Fibroblast of peridontal ligament (primary cell): ENCODE results near the gene GNG12.
A peak's percentile ranks its signal among the peaks of the same experiment; 100 is the strongest.

Source experiments
- DNase-seq: peaks from one replicate; pipeline ENCODE4 v3.0.0-alpha.2; 2010; ENCODE audit errors: extremely low read depth

The GNG12 gene

DNA sequence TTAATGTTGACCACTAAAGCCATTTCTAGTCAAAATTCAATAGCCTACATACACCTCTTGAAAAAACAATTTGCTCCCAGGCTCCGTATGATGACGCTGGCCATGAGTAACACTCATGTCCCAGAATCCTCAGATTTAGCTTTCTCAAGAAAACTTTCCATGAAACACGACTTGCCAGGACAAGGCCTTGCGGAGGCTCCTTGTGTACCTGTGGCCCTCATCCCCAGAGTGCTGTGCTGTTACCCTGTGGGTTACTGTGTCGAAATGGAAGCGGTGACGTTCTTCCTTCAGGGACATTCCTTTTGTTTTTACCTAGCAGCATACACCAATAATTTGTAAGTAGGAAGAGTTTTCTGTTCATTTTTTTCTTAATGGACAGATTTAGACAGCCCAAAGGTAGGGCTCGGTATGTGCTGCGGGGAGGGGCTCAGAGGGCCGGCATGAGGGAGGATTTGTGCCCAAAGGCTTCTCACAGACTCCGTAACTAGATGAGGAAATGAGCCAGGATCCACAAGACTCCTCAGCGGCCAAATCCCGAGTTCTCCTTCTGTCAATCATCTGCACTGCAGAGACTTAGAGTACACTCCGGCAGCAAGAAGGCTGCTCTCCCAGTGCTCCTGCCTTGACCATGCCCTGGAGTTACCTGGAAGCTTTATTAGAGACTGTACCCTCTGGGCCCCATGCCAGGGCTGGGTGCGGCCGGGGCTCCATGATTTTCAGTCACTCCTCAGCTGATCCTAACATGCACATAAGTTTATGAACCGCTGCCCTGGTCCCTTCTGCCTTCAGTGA lies 17.8 kb downstream of the GNG12 start:
- DNase-seq = no peak

DNA sequence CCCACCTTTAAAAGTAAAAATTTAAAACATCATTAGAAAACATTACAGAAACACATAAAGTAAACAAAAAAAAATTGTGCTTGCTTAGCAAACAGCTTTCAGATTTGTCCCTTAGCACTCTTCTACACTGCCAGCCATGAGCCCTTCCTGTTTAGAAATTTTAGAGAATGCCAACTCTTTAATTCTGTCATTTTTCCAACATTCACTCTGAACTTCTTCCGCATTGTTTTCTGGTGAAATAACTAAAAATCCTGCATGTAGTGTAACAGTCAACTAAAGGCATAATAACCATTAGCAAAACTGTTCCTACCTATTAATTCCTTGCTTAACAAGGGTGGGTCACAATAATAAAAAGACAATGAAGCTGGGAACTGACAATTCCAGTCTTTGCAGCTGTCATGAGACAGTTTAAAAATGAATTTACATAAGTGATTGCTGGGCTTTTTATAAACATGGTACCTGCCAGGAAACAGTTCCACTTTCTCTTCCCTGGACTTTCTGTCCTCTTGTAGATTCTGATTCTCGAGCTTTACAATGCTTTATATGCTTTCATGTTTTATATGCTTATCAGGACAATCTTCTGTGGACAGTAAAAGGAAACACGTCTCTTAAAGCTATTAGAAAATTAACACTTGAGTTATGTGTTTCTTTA lies 19.0 kb downstream of the GNG12 start:
- DNase-seq = peak; percentile 59

DNA sequence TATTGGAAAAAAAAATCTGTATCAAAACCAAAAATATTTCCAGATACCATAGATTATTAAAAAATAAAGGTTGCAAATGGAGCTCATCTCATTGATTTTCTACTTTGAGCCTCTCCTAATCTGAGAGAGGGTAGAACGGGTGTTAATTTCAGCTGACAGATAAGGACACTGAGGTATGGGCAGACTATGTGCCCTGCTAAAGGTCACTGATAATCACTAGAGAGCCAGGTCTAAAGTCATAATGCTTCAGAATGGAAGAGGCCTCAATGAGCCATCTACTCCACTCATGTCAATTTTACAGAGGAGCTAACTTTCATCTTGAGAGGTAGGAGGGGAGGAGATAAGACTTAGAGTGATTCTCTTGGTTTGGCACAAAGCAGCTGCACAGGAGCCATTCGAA lies 21.0 kb downstream of the GNG12 start:
- DNase-seq = no peak

DNA sequence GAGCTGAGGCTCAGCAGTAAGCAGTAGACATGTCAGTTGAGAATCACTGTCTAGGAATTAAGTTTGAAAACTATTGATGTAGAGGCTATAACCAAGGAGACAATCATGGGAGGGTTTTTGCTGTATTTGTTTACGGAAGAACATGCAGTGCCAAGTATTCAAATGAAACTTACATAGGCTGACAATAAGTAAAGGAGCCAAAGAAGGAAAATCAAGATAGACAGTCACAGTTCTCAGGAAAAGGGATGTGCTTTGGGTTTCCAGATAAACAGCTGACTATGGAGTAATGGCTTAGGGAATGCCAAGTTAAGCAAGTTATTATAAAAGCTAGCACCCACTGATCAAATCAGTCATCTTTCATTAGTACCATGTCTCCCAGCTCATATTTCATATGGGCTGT lies 21.5 kb downstream of the GNG12 start:
- DNase-seq = peak; percentile 56

DNA sequence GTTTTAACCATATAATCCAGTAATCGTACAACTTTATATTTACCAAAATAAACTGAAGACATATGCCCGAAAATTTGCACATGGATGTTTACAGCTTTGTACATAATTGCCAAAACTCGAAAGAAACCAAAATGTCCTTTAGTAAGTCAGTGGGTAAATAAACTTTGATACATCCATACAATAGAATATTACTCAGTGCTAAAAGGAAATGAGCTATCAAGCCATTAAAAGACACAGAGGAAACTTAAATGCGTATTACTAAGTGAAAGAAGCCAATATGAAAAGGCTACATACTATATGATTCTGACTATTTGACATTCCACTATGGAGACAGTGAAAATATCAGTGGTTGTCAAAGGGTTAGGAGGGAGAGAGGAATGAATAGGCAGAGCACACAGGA lies 23.4 kb downstream of the GNG12 start:
- DNase-seq = no peak

DNA sequence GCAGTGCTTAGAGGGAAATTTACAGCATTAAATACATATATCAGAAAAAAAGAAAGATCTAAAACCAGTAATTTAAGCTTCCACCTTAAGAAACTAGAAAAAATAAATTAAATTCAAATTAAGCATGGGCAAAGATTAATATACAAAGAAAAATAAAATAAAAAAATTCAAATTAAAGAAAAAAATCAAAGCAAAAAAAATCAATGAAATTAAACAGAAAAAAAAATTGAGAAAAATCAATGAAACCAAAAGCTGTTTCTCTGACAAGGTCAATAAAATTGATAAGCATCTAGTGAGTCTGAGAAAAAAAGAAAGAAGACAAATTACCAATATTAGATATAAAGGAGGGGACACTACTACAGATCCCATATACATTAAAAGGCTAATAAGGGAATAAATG lies 26.0 kb downstream of the GNG12 start:
- no peak for DNase-seq

DNA sequence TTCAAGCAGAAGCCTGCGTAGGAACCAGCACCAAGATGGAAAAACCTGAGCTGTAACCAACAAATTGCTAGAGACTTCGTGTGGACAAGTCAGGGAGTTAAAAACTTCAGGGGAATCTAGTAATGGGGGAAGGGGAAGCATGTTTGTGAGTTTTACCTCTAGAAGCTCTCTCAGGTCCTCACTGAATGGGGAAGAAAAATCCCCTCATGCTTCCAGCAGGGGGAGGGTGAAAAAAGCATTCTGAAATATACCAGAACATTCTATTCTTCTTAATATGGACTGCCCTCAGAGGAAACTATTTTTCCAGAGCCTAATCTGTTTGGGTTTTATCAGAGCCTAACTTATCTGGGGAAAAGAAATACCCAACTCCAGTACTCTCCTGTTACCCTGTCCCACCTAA lies 28.6 kb downstream of the GNG12 start:
- no peak for DNase-seq

DNA sequence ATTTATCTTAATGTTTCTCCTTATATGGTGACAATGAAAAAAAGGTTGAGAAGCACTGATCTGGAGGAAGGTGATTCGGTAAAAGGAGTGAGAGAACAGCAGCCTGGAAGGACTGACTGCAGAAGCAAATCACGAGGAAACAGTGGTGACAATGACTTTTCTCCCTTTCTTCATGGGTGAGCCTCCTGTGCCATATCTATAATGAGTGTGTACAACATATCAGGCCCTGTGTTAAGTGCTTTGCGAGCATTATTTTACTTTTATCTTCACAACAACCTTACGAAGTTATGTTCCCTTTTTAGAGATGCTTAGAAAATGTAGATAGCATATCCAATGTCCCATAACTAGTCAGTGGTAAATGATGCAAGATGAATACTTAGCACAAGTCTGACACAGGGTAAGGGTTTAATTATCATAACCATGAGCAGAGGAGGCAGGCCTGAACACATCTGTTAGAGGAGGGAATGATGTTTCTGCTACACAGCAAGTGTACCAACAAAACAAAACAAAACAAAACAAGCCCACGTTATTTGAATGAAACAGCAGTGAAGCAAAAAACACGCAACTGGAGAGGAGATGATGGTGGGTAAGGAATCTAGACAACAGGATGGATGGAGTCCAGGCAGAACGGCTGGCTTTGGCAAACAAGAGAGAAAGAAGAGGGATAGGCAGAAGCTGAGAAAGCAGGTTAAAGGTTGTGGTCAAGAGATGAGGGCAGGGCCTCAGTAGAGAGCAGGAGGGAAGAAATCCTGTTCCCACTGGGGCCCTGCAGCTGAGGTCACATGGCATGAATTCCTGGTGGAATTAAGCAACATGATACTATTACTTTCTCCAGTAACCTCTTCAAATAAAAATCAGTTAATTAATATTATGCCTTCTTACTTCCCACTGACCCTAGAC lies 29.6 kb downstream of the GNG12 start:
- peak; percentile 75 for DNase-seq

DNA sequence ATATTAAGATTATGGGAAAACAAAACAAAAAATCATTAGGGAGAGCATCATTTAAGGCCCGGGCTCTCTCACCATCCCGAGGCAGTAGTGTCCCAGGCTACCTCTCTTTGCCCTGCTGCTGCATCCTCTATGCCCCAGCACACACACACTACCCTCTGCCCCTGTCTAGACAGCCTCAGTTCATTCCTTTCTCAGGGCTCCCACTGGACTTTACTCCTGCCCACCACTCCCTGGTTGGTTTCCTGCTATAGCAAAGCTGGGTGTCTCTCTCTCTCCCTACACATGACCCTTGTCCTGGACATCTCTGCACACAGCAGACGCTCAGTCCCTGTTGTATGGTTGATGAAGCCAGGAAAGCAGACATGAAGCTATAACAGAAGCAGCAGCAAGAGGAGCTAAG lies 30.7 kb downstream of the GNG12 start:
- no peak for DNase-seq

DNA sequence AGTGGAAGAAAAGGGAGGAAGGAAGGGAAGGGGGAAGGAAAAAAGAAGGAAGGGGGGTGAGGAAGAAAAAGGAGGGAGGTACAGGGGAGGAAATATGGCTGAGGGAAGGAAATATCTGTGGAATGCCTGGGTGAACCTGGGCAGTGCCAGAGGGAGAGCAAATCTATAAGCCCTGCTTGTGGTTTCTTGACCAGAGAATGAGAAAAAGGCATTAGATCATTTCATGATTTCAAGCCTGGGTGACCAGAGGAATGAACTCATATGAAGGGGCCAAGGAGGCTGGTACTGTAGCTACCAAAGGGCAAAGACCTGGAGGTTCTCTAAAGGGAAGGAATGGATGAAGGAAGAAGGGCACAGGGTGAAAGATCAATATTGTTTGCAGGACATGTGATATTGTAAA lies 31.4 kb downstream of the GNG12 start:
- DNase-seq = peak; percentile 52

DNA sequence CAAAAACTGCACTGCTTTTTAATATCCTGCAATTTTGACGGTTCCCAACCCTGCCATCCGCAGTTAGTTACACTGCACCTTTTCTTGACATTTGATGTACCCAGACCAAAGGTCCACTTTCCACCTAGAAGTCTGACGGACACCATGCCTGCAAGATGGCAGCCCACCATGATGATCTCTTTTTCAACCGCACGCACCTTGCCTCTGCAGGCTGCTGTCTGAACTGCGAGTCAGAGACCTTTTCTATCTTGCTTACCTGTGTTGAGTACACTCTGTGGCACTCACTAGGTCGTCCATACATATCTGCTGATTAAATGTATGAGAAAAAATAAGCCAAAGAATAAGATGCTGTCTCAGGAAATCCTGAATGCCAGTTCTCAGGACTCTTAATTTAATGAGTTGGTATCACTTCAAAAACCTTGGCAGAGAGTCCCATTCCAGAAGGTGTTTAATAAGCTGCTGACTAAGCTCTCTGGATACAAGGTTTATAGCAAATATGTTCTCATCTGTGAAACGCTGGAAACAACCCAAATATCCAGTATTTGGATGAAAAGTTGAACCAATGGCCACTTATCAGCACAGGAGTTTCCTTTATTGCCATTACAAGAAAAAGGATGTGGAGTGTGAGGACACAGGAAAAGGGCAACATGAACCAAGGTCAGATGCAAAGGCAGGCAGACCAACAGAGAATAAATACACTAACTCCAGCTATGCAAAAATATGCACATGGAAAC lies 37.9 kb downstream of the GNG12 start:
- DNase-seq = no peak

DNA sequence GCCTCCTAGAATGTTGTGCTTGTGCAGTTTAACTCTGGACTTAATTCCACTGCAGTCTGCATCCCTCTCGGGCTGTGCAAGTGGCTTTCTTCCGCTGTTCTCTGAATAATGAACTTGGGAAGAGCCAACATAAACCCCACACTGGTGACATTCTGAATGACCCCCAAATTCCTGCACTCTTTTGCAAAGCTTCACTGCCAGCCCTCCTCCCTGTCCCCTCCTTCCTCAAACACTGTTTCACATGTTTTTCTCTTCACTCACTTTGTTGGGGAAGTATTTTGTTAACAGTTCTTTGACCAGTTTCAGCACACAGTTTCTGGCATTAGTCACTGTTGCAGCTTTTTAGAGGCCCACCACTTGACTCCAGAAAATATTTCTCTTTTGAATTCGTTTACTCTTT lies 39.7 kb downstream of the GNG12 start:
- DNase-seq = peak; percentile 72

DNA sequence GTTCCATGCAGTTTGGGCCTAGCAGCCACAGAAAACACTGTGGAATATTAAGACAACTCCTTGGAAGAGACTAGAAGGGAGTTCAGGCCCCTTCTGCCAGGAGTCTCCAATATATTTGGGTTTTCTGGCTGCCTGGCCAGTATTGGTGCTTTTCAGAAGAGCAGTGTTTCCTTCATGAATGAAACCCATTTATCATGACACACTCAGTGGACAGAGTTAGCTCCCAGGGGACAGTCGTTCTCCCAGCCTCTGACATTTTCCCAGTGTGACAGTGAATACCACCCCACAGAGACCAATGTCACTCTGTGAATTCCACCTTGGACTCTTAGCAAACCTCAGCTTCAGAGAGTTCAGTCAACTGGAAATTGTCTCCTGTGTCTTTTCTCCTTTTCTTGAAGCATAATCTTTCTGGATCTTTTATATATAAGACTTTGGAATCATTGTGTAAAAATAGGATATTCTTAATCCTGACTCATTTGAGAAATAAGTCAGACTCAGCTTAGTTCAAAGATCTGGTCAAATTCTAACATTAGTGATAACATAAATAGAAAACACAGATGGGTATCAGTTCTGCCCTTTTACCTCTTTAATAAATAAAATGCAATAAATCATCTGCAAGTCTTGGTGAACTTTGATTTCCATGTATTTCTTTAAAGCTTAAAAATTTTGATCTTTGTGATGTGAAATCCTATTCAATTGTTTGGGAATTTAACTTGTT lies 40.4 kb downstream of the GNG12 start:
- no peak for DNase-seq

DNA sequence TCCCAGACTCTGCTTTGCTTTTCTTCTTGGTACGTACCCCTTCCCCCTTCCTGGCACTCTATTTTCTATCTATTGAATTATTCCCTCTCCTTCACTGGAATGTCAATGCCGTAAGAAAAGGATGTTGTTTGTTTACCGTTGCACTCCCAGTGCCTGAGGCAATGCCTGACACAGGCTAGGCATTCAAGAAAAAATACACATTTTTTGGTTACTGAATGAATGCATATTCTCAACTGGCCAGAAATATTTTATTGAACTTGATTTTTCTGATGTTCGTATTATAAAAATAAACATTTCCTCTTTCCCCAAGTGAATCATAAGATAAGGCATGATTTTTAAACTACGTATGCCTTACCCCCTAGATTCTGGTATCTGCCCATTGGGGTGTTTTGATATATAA lies 41.2 kb downstream of the GNG12 start:
- DNase-seq = peak; percentile 92

DNA sequence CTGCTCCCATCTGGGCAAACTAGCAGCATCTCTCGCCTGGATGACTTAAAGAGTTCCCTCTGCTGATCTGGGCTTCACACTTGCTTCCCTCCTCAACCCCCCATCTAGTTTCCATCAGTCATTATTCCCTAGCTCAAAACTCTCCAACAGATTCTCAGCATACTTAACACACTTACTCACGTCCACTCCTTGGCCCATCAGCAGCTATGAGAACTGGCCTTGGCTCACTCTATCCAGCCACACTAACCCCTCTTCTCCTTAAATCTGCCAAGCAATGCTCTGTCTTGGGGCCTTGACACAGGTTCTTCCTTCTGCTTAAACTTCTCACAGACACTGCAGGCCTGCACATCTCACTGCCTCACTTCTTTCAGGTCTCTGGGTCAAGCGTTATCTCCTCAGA lies 41.6 kb downstream of the GNG12 start:
- peak; percentile 96 for DNase-seq

DNA sequence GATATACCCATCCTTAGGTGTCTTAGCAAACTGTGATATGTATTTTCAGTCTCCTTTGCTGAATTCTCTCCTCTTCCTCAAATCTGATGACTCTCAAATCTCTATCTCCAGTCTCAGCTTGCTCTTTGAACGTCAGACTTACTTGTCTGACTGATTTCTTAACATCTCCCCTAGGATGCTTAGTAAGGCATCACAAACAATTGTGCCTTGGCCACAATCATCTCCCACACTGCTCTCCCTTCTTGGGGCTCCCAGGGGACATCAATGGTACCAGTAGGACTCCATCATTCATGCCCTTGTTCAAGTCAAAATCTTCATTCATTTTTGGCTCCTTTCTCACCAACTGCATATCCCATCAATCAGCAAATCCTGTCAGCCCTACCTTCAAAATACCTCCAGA lies 42.0 kb downstream of the GNG12 start:
- peak; percentile 68 for DNase-seq

DNA sequence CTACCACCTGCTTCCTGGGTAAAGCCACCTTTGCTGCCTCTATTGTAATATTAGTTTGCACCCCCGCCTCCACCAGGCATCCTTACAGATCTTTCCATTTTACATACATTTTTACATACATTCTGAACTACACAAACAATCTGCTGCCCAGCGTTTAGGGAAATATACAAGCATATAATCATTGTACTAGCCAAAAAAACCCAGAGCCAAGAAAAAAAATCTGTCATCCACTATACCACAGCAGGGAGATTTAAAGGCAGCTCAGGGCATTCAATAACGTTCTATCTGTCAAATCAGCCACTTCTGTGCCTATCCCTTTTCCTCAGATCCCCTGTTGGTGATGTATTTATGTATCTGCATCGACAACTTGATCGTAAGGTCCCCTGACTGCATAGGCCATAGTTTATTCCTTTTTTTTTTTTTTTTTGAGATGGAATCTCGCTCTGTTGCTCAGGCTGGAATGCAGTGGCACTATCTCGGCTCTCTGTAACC lies 43.0 kb downstream of the GNG12 start:
- DNase-seq = no peak

DNA sequence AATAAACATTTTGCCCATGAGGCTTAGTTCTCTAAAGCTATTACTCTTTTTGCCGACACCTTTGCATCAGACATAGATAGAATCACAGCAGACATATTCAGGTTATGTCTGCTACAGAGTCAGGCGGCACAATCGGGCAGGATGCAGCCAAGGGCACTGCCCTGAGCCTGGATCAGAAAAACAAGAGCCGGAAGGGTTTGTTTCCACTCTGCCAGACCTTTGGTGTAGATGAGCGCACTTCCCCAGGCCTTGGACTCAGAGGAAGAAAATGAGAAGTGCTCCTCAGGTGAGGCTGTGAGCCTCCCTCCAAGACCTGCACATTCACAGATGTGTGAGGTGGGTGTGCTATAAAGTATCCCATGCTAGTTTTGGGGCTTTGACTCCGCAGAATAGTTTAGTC lies 43.7 kb downstream of the GNG12 start:
- DNase-seq = no peak

DNA sequence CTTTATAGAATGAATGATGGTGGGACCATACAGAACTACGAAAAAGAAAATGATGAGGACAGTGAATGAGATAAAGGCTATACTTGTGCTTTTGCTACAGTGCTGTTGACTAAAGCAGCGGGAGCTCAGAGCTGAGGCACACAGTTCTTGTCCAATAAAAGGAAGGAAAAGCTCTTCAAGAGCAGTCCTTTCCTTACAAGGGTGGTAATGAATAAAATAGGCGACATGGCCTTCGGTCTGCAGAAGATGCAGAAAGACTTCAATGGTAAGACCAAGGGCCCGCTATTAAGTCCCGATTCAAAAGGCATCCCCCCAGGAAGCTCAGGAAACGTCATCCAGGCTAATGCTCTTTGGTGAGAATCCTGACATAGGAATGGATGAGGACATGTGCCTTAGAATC lies 44.4 kb downstream of the GNG12 start:
- DNase-seq = no peak

DNA sequence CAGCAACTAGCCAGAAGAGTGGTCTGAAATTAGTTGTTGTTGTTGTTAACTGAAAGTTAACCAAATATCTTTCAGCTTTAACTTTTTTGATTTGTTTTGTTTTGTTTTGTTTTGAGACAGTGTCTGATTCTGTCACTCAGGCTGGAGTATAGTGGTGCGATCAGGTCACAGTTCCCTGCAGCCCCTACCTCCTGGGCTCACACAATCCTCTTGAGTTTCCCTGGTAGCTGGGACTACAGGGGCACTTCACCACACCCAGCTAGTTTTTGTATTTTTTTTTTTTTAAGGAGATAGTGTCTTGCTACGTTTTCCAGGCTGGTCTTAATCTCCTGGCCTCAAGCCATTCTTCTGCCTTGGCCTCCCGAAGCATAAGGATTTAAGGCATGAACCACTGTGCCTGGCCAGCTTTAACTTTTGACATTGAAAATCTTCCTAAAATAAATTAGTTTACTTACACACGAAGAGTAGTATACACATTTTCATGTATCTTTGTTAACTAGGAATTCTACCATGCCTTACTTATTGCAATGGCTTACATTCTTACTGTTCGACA lies 45.0 kb downstream of the GNG12 start:
- no peak for DNase-seq

DNA sequence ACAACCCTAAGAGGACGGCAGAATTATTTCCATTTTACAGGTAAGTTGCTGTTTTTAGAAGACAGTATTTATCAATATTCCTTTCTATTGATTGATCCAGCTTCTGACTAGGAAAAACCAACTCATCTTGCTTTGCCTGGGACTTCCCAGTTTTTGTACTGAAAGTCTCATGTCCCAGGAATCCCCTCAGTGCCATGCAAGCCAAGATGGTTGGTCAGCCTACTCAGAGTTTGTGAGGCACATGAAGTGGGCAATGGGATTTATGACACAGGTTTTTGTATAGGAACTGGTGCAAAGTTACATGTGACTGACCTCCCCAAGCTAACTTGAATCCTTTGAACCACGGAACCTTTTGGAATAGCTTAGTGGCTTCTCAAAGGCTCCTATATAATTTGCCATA lies 45.5 kb downstream of the GNG12 start:
- DNase-seq = peak; percentile 38
